Heart right ventricle (tissue), 16 donors: Measurements from ENCODE around the gene CENPP. TPM values are rescaled to one million over a fixed set of nuclear protein-coding genes. Genes with fewer than 3 reads are reported as not detected.
A peak's percentile ranks its signal among the peaks of the same experiment; 100 is the strongest.

ENCODE experiments used
- ATAC-seq, 8 donors: fragments of 200-7000 bp; cut with Tn5 transposase; one replicate each; pipeline ENCODE4 v1.9.1; 2020; ENCODE audit warnings: mild to moderate bottlenecking in 8 of 8, moderate library complexity in 8 of 8, moderate number of reproducible peaks in 1 of 8
- DNase-seq, 2 donors: peaks; one replicate each; pipeline ENCODE4 v3.0.0-alpha.2; 2020
- H3K27ac ChIP-seq, 10 donors: fragments of 200-600 bp; sonication (generic) in 2 of 10; one replicate each; pipeline versions ENCODE4 v1.5.0 to v1.8.0; 2020 to 2022; ENCODE audit warnings: mild to moderate bottlenecking in 3 of 10
- H3K27me3 ChIP-seq, 7 donors: fragments of 200-600 bp; one replicate each; pipeline ENCODE4 v1.8.0; 2021 to 2022; ENCODE audit warnings: mild to moderate bottlenecking in 2 of 7
- H3K36me3 ChIP-seq, 9 donors: fragments of 200-600 bp; sonication (generic) in 1 of 9; one replicate each; pipeline versions ENCODE4 v1.5.0 to v1.8.0; 2020 to 2022; ENCODE audit warnings: mild to moderate bottlenecking in 2 of 9
- H3K4me1 ChIP-seq, 9 donors: fragments of 200-600 bp; sonication (generic) in 1 of 9; one replicate each; pipeline versions ENCODE4 v1.5.0 to v1.8.0; 2020 to 2022; ENCODE audit warnings: mild to moderate bottlenecking in 4 of 9
- H3K4me3 ChIP-seq, 10 donors: fragments of 200-600 bp; sonication (generic) in 2 of 10; one replicate each; pipeline versions ENCODE4 v1.5.0 to v1.8.0; 2020 to 2022; ENCODE audit warnings: mild to moderate bottlenecking in 7 of 10, moderate library complexity in 2 of 10
- H3K9me3 ChIP-seq, 11 donors: fragments of 200-600 bp in 10 of 11; sonication (generic) in 2 of 11; one replicate each; pipeline versions ENCODE4 v1.5.0 to v1.8.0; 2013 to 2022; ENCODE audit warnings: mild to moderate bottlenecking in 2 of 11, control low read depth in 1 of 11, moderate library complexity in 1 of 11
- CTCF ChIP-seq, 9 donors: fragments of 200-600 bp; sonication (generic) in 2 of 9; IDR thresholded peaks; one replicate each; pipeline versions ENCODE4 v1.5.0 to v1.8.0; 2021 to 2022; ENCODE audit warnings: antibody characterized with exemption in 9 of 9, mild to moderate bottlenecking in 5 of 9, moderate library complexity in 1 of 9
- WGBS, 2 donors: extraction: QIAGEN DNeasy Blood & Tissue Kit; methylation state at CpG; one replicate each; pipeline ENCODE4 v1.1.7; 2013; ENCODE audit warnings: inconsistent platforms in 1 of 2; 5-methylcytosine and 5-hydroxymethylcytosine counted together
- intact Hi-C, 10 donors: fragments of 100-400 bp; cut with DNase I; formaldehyde crosslinking; loops; one replicate each; pipeline versions ENCODE4 v1.11.1 to v1.14.2; 2022
- polyA plus RNA-seq, 2 donors: library from polyadenylated mRNA; stranded (reverse); fragments of 200-250 nt; gene quantifications; one replicate each; pipeline ENCODE4 v1.2.3, GENCODE V29; 2013
- total RNA-seq, 10 donors: library from RNA; stranded (reverse); fragmentation: NEBNext Ultra II Directional in 3 of 10; extraction: Animal tissue kit (Norgen Biotek cat#: 25700) in 3 of 10; gene quantifications; one replicate each; pipeline versions ENCODE4 v1.2.1 to v1.2.4, GENCODE V29; 2021 to 2023
- donor health status: Arrhythmogenic right ventricular cardiomyopathy.
- donor health status: ischemic (EF 13 %, LVEDD 7.1; RV severe dilation, severe dysfunction).
- donor health status: healthy with polysubstance abuse.
- donor health status: DM: no; HTN: yes; CAD: no.
- donor health status: DM: no; HTN: no; CAD: no.
- donor health status: ischemic (EF 25% LVEDD 6.9; RV normal size, moderate dysfunction).
- donor health status: ischemic (EF 25% LVEDD 5.7; RV mildly dilated, moderate dysfunction).
- donor health status: healthy.
- donor health status: DM: yes; HTN: yes; CAD: no.
- donor health status: Ischemic cardiomyopathy.
- donor health status: ischemic (EF 35%, LVEDD 5.7; RV mildly dilated, moderate dysfunction).
- donor health status: nonischemic (EF 11% LVEDD 7.7; RV severe dilation, severe dysfunction).
- donor health status: DM: yes; HTN: yes; CAD: no.
- donor health status: PGD.
- donor health status: ischemic (EF 29% LVEDD 5.4; RV normal size, mild dysfunction).
- donor health status: nonischemic (EF 23%, LVEDD 6.1; RV moderate dilation, normal function).

Gene CENPP
- total and polyA plus RNA-seq, 12 donors: 1.3 to 5.2 (median 2.8) TPM

DNA sequence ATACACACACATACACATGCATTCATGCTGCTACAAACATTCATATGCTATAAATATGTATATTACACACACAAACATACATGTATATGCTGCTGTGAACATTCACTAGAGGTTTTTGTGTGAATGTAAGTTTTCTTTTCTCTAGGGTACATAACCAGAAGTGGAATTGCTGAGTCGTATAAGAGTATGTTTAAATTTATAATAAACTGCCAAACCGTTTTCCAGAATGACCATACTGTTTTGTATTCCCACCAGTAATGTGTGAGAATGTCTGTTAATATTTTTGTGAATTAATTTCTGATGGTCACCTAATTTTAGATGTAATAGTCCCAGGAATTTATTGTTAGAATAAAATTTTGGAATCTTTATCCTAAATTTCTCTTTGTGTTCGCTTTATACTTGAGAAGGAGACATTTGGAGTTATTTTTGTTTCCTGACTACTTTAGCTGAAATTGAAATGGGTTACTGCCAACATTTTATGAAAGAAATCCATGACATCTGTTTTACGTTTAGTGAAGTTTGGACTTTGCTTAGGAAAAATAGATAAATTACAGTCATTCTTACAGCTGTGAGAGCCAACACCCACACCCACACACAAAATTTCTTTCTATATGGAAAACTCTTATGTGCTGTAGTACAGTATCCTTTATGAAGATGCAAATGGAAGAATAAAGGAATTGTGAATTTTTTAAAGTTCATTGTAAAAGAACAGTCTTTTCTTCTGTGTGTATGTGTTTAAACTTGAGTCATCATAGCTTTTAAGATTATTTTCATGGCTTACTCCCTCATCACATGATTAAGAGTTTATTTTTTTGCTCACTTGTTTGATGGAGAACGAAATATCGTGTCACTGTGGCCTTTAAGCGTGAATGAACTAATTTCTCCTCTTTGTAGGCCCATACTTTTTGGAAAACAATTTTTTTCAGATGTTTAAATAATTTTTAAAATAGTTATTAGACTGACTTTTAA lies 24.3 kb downstream of the CENPP start:
- peak in 6 of 8 donors; percentile 64 to 79 (median 75) for ATAC-seq
- TF ChIP-seq CTCF (IDR thresholded peaks at IDR 0.05): no peak
- intact Hi-C loops: loop anchor here in 5 of 10 donors (10.0 kb wide), 4 partner anchors 75 to 285 kb away; partner anchors contain the start of gene OMD (in 1 of the 5)
- Histone ChIP-seq H3K27me3 (no peaks in the 10 kb centered on the region), H3K27ac (peak overlapping the region in 9 of 10 donors; percentile 3 to 86 (median 70)), H3K36me3 (peaks cover 0 to 31% (median 0%) of the 10 kb centered on the region in 9 donors), H3K4me3 (no peak overlapping the region), H3K9me3 (peaks cover 0 to 14% (median 5%) of the 10 kb centered on the region in 11 donors), H3K4me1 (peaks cover 0 to 22% (median 0%) of the 10 kb centered on the region in 9 donors)
- DNase-seq: no peak
- whole genome bisulfite sequencing, 2 donors: 69 to 70% methylated on average over 7 of the region's 7 CpGs

DNA sequence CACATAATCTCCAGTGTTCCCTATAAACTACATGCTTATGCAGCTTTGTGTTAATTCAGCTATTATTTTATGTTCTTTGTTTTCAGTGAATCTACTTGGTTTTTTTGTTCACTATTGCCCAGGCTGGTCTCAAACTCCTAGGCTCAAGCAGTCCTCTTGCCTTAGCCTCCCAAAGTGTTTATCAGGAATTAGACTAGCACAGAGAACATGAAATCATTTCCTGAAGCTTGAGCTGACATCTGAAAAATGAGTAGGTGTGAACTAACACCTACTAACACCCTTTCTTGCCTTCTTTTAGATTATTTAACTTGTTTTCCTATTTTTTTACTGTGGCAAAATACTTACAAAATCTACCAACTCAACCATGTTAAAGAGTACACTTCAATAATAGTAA lies 25.0 kb downstream of the CENPP start:
- Histone ChIP-seq H3K4me1 (peaks cover 0 to 22% (median 0%) of the 10 kb centered on the region in 9 donors), H3K27ac (peak overlapping the region in 9 of 10 donors; percentile 3 to 86 (median 70))
- intact Hi-C loops: no loop called here

GRCh38 chr9:92353051-92353450 lies 27.3 kb downstream of the CENPP start:
- intact Hi-C loops: no loop called here
- Histone ChIP-seq H3K36me3 (peaks cover 0 to 15% (median 0%) of the 10 kb centered on the region in 9 donors), H3K4me1 (peaks cover 0 to 22% (median 0%) of the 10 kb centered on the region in 9 donors), H3K27me3 (no peaks in the 10 kb centered on the region), H3K27ac (peak overlapping the region in 1 of 10 donors; percentile 55), H3K4me3 (no peak overlapping the region), H3K9me3 (peaks cover 0 to 44% (median 19%) of the 10 kb centered on the region in 11 donors)
- WGBS, 2 donors: 91 to 92% methylated on average over 6 of the region's 6 CpGs
- ATAC-seq: no peak
- DNase-seq: no peak
- TF ChIP-seq CTCF (IDR thresholded peaks at IDR 0.05): no peak

More for the DNA sequence above, 25.0 kb downstream of the CENPP start:
- peak in 3 of 8 donors; percentile 12 to 57 (median 53) for ATAC-seq
- Histone ChIP-seq H3K9me3 (peaks cover 0 to 21% (median 7%) of the 10 kb centered on the region in 11 donors), H3K36me3 (peaks cover 0 to 27% (median 0%) of the 10 kb centered on the region in 9 donors), H3K27me3 (no peaks in the 10 kb centered on the region), H3K4me3 (no peak overlapping the region)
- no peak for TF ChIP-seq CTCF (IDR thresholded peaks at IDR 0.05)
- no peak for DNase-seq

DNA sequence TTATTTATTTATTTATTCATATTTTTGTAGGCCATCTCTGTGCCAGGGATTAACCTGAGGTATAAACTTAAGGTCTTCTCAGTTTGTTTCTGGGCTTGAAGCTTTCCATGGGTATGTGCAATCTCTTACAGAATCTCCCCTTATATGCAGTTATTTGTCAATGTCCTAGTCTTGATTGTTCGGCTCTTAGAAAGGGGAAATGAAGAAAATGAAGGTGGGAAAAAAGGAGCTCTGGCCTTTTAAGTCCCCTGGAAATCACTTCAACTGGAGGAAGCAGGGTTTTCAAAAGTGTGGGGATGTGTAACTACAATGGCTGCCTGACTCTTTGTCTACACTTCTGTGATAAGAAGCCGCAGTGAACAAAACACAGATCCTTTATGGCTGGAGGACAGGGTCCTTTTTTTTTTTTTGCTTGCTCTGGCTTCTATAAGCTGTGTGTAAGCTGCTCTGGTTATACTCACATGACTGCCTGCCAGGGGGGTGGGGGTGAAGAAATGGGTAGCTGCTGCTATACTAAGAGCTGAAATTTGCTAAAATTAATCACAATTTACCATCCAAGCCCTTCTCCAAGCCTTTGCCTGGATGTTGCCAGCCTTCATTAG lies 33.7 kb downstream of the CENPP start:
- Histone ChIP-seq H3K4me3 (no peak overlapping the region), H3K27me3 (no peaks in the 10 kb centered on the region), H3K27ac (peak overlapping the region in 1 of 10 donors; percentile 38), H3K4me1 (peaks cover 0 to 13% (median 0%) of the 10 kb centered on the region in 9 donors), H3K36me3 (peaks cover 0 to 6% (median 0%) of the 10 kb centered on the region in 9 donors), H3K9me3 (peaks cover 0 to 50% (median 20%) of the 10 kb centered on the region in 11 donors)
- TF ChIP-seq CTCF (IDR thresholded peaks at IDR 0.05): no peak
- ATAC-seq: no peak
- WGBS, 2 donors: 29 to 34% methylated on average over 2 of the region's 2 CpGs
- DNase-seq: no peak
- intact Hi-C loops: no loop called here
